22Rv1 (cell line): ENCODE results near the gene TTC16.
A peak's percentile ranks its signal among the peaks of the same experiment; 100 is the strongest.

ENCODE experiments used
- H3K27ac ChIP-seq: fragments of 450-650 bp; 2 replicates; pipeline ENCODE4 v1.5.1; 2017
- CTCF ChIP-seq: fragments of 450-650 bp; IDR thresholded peaks from 2 replicates; pipeline ENCODE4 v1.5.1; 2017; ENCODE audit warnings: mild to moderate bottlenecking
- ZFX ChIP-seq: fragments of 450-650 bp; IDR thresholded peaks from 2 replicates; pipeline ENCODE4 v1.6.1; 2017; ENCODE audit warnings: antibody characterized with exemption, borderline replicate concordance

The TTC16 gene

GRCh38 chr9:127706836-127707241 lies 9.0 kb upstream of the TTC16 start, which contains the start of gene CFAP157:
TSS of gene CFAP157 (plus strand) at chr9:127706988. CDS start at chr9:127707032, 44 bp downstream.
- no peak for TF ChIP-seq CTCF
- TF ChIP-seq ZFX: no peak
- peak within 1 kb of the TSS; percentile 25; the same call in 1 of the 2 replicates for H3K27ac ChIP-seq

- H3K27ac ChIP-seq: 0 out of 2 replicates have a peak overlapping the region, but pooled peaks have one; percentile 25
- TF ChIP-seq ZFX (no peak), CTCF (peak; percentile 35; the same call in 1 of the 2 replicates)
Measured at GRCh38 chr9:127707766-127708165, 8.1 kb upstream of the TTC16 start.

GRCh38 chr9:127708952-127709587 lies 6.8 kb upstream of the TTC16 start:
- H3K27ac ChIP-seq: no peak overlapping the region
- no peak for TF ChIP-seq CTCF
- TF ChIP-seq ZFX: no peak

- no peak overlapping the region for H3K27ac ChIP-seq
- TF ChIP-seq CTCF: no peak
- TF ChIP-seq ZFX: no peak
Measured at GRCh38 chr9:127710204-127710783, 5.6 kb upstream of the TTC16 start.

GRCh38 chr9:127711226-127711701 lies 4.6 kb upstream of the TTC16 start:
- TF ChIP-seq ZFX: no peak
- no peak for TF ChIP-seq CTCF
- no peak overlapping the region for H3K27ac ChIP-seq

GRCh38 chr9:127711831-127712274 lies 4.0 kb upstream of the TTC16 start:
- no peak overlapping the region for H3K27ac ChIP-seq
- TF ChIP-seq ZFX (no peak), CTCF (no peak)

GRCh38 chr9:127712371-127712770 lies 3.5 kb upstream of the TTC16 start:
- no peak overlapping the region for H3K27ac ChIP-seq
- TF ChIP-seq CTCF: no peak
- TF ChIP-seq ZFX: no peak
